WI38 (cell line): ENCODE data around the gene EMP2.
A peak's percentile ranks its signal among the peaks of the same experiment; 100 is the strongest.

Experiments used
- H3K4me3 ChIP-seq: 2 replicates; pipeline ENCODE4 v1.5.1; 2011; ENCODE audit warnings: low read depth, mild to moderate bottlenecking, control low read depth, low read length
- CTCF ChIP-seq: IDR thresholded peaks from 2 replicates; pipeline ENCODE4 v1.5.1; 2012; ENCODE audit warnings: low read depth, mild to moderate bottlenecking, control low read depth, low read length

Gene EMP2

GRCh38 chr16:10584981-10585438 is 4.6 kb upstream of the EMP2 start:
- TF ChIP-seq CTCF, result no peak
- no peak overlapping the region for H3K4me3 ChIP-seq

- no peak for TF ChIP-seq CTCF
- H3K4me3 ChIP-seq, result no peak overlapping the region
Measured at GRCh38 chr16:10583269-10583668, 2.9 kb upstream of the EMP2 start.

GRCh38 chr16:10581507-10581906 is 1.1 kb upstream of the EMP2 start:
- TF ChIP-seq CTCF, result no peak
- H3K4me3 ChIP-seq, result no peak overlapping the region

- TF ChIP-seq CTCF, result no peak
- peak overlapping the region; percentile 72 for H3K4me3 ChIP-seq
Measured at GRCh38 chr16:10580883-10581247, 467 bp upstream of the EMP2 start.

GRCh38 chr16:10579575-10579964 is 828 bp downstream of the EMP2 start:
- TF ChIP-seq CTCF, result no peak
- H3K4me3 ChIP-seq, result peak overlapping the region; percentile 72

- H3K4me3 ChIP-seq, result no peak overlapping the region
- TF ChIP-seq CTCF, result no peak
Measured at GRCh38 chr16:10578474-10579316, 1.7 kb downstream of the EMP2 start.

GRCh38 chr16:10577305-10578202 is 2.8 kb downstream of the EMP2 start:
- H3K4me3 ChIP-seq, result no peak overlapping the region
- no peak for TF ChIP-seq CTCF
